BLaER1 treated with 17β-estradiol and CSF1 and Interleukin-3, amounts not matched to agents 10 nM and 100 nM (cell line): ENCODE data around the gene DLGAP4.
A peak's percentile ranks its signal among the peaks of the same experiment; 100 is the strongest.

ENCODE experiments used
- H3K27ac ChIP-seq, 11 experiments: shearing (Covaris generic); formaldehyde crosslinking; 2 replicates each; pipeline ENCODE4 v1.8.1; 2022
- H3K27me3 ChIP-seq, 11 experiments: shearing (Covaris generic); formaldehyde crosslinking; 2 replicates each; pipeline ENCODE4 v1.8.1; 2022
- H3K36me3 ChIP-seq, 11 experiments: shearing (Covaris generic); formaldehyde crosslinking; 2 replicates each; pipeline ENCODE4 v1.8.1; 2022
- H3K4me1 ChIP-seq, 10 experiments: shearing (Covaris generic); formaldehyde crosslinking; 2 replicates each; pipeline ENCODE4 v1.8.1; 2022
- H3K4me2 ChIP-seq, 11 experiments: shearing (Covaris generic); formaldehyde crosslinking; 2 replicates each; pipeline ENCODE4 v1.8.1; 2022
- H3K4me3 ChIP-seq, 10 experiments: shearing (Covaris generic); formaldehyde crosslinking; 2 replicates each; pipeline ENCODE4 v1.8.1; 2022
- H3K9ac ChIP-seq, 11 experiments: shearing (Covaris generic); formaldehyde crosslinking; 2 replicates each; pipeline ENCODE4 v1.8.1; 2022
- H3K9me3 ChIP-seq, 11 experiments: shearing (Covaris generic); formaldehyde crosslinking; replicated peaks in 1 of 11; 2 replicates each; pipeline ENCODE4 v1.8.1; 2022
- H4K20me1 ChIP-seq, 11 experiments: shearing (Covaris generic); formaldehyde crosslinking; 2 replicates each; pipeline ENCODE4 v1.8.1; 2022
- Cebpa-rat ChIP-seq, 11 experiments: shearing (Covaris generic); IDR thresholded peaks; 2 replicates each; pipeline ENCODE4 v1.8.1; 2022

Gene DLGAP4

DNA sequence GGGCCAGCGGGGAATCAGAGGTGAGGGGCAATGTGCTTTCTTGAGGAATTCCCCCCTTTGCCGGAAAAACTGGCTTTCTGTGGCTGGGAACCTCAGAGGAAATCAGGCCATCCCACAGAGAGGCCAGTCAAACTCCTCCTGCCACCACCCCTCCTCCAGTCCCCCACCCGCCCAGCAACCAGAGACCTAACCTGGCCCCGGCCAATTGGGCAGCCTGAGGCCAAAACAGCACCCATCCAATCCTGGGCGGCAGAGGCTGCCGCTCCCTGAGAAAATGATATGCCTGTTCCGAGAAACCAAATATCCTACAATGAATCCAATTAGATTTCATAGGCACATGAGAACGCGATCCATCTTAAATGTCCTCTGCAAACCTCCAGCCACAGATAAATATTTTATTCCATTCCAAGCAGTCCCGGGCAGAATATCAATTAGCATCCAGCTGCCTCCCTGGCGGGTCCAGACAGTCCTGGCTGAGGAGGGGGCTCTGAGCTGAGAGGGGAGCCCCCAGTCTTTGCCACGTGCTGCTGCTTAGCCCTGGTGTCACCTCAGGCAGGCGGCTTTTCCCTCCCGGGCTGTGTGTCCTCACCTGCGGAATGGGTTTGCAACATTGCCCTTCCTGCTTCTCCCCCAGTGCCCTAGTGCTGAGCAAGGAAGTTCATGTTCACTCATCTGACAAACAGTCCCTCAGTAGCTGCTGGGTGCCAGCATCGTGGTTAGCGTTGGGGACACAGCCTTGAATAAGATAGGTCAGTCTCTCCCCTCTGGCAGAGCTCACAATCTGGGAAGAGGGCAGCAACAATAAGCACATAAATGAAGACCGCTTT, 95.0 kb downstream of the DLGAP4 start:
- H3K4me1 ChIP-seq, result peaks cover 0 to 7% (median 0%) of the 10 kb centered on the region in 10 experiments; a peak in 3 of 20 replicates
- H3K27ac ChIP-seq, result no peak overlapping the region
- no peak overlapping the region for H3K4me3 ChIP-seq
- H3K36me3 ChIP-seq, result no peaks in the 10 kb centered on the region
- H3K4me2 ChIP-seq, result no peak overlapping the region
- H4K20me1 ChIP-seq, result no peaks in the 10 kb centered on the region; a peak in 1 of 22 replicates
- no peaks in the 10 kb centered on the region for H3K27me3 ChIP-seq
- no peak overlapping the region for H3K9ac ChIP-seq
- H3K9me3 ChIP-seq, result no peaks in the 10 kb centered on the region
- TF ChIP-seq Cebpa-rat (IDR thresholded peaks at IDR 0.05), result no peak

DNA sequence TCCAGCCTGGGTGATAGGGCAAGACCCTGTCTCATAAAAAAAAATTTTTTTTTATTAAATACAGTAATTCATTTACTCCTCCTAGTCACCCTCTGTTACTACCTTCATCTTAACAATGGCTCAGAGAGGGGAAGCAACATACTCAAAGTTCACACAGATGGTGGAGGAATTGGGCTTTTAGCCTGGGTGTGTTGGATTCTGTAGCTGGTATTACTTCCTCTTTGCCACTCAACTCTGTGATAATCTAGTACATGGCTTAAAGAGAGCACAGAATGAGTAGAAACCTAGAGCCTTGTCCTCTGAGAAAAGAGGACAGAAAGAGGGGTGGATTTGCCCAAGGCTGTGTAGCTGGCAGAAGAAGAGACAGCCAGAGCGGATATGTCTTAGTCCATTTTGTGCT, 96.6 kb downstream of the DLGAP4 start:
- no peaks in the 10 kb centered on the region for H3K36me3 ChIP-seq
- no peaks in the 10 kb centered on the region; a peak in 1 of 22 replicates for H4K20me1 ChIP-seq
- H3K9ac ChIP-seq, result no peak overlapping the region
- no peak overlapping the region for H3K4me3 ChIP-seq
- no peaks in the 10 kb centered on the region for H3K27me3 ChIP-seq
- H3K9me3 ChIP-seq, result no peaks in the 10 kb centered on the region
- no peak overlapping the region for H3K4me2 ChIP-seq
- H3K27ac ChIP-seq, result no peak overlapping the region
- no peak for TF ChIP-seq Cebpa-rat (IDR thresholded peaks at IDR 0.05)
- peaks cover 0 to 7% (median 0%) of the 10 kb centered on the region in 10 experiments; a peak in 4 of 20 replicates for H3K4me1 ChIP-seq

- no peaks in the 10 kb centered on the region for H3K36me3 ChIP-seq
- TF ChIP-seq Cebpa-rat (IDR thresholded peaks at IDR 0.05), result no peak
- no peak overlapping the region for H3K9ac ChIP-seq
- no peaks in the 10 kb centered on the region; a peak in 1 of 22 replicates for H4K20me1 ChIP-seq
- peaks cover 0 to 7% (median 0%) of the 10 kb centered on the region in 10 experiments; a peak in 4 of 20 replicates for H3K4me1 ChIP-seq
- no peaks in the 10 kb centered on the region for H3K9me3 ChIP-seq
- no peak overlapping the region for H3K4me3 ChIP-seq
- H3K27me3 ChIP-seq, result no peaks in the 10 kb centered on the region
- H3K4me2 ChIP-seq, result peak overlapping the region in 2 of 11 experiments; percentile 1 to 10; a peak in 1 of 22 replicates
- no peak overlapping the region for H3K27ac ChIP-seq
Measured at GRCh38 chr20:36404435-36404978, 98.4 kb downstream of the DLGAP4 start.

DNA sequence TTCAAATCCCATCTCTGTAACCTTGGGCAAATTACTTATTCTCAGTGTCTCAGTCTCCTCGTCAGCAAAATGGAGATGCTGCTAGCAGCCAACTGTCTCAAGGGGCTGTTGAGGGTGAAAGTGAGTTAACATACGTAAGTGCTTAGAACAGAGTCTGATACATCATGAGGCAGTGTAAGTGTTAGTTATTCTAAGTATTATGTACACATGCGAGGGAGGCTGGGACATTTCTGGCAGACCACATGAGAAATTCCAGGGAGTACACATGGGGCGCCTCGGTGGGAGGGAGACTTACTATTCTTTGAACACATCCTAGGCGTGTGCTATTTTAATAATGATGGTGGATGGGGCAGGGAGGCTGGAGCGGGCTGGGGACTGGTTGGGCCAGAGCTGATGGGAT, 99.1 kb downstream of the DLGAP4 start:
- Histone ChIP-seq H3K4me2 (no peak overlapping the region), H3K36me3 (no peaks in the 10 kb centered on the region), H3K27me3 (no peaks in the 10 kb centered on the region), H3K9ac (no peak overlapping the region), H4K20me1 (no peaks in the 10 kb centered on the region; a peak in 1 of 22 replicates), H3K27ac (no peak overlapping the region), H3K4me3 (no peak overlapping the region), H3K4me1 (peaks cover 0 to 7% (median 0%) of the 10 kb centered on the region in 10 experiments; a peak in 4 of 20 replicates), H3K9me3 (no peaks in the 10 kb centered on the region)
- TF ChIP-seq Cebpa-rat (IDR thresholded peaks at IDR 0.05), result no peak

GRCh38 chr20:36407199-36407733, 101.1 kb downstream of the DLGAP4 start:
- Histone ChIP-seq H3K9me3 (no peaks in the 10 kb centered on the region), H3K27me3 (no peaks in the 10 kb centered on the region), H3K9ac (no peak overlapping the region), H3K4me1 (peaks cover 0 to 7% (median 0%) of the 10 kb centered on the region in 10 experiments; a peak in 4 of 20 replicates), H3K36me3 (no peaks in the 10 kb centered on the region), H4K20me1 (no peaks in the 10 kb centered on the region; a peak in 1 of 22 replicates), H3K4me3 (no peak overlapping the region), H3K4me2 (no peak overlapping the region), H3K27ac (no peak overlapping the region)
- no peak for TF ChIP-seq Cebpa-rat (IDR thresholded peaks at IDR 0.05)

- Histone ChIP-seq H3K27ac (no peak overlapping the region), H3K4me1 (peaks cover 0 to 7% (median 0%) of the 10 kb centered on the region in 10 experiments; a peak in 4 of 20 replicates), H4K20me1 (no peaks in the 10 kb centered on the region), H3K36me3 (no peaks in the 10 kb centered on the region), H3K4me2 (no peak overlapping the region), H3K27me3 (no peaks in the 10 kb centered on the region), H3K4me3 (no peak overlapping the region), H3K9me3 (no peaks in the 10 kb centered on the region), H3K9ac (no peak overlapping the region)
- no peak for TF ChIP-seq Cebpa-rat (IDR thresholded peaks at IDR 0.05)
Measured at GRCh38 chr20:36408219-36408618, 102.1 kb downstream of the DLGAP4 start.

DNA sequence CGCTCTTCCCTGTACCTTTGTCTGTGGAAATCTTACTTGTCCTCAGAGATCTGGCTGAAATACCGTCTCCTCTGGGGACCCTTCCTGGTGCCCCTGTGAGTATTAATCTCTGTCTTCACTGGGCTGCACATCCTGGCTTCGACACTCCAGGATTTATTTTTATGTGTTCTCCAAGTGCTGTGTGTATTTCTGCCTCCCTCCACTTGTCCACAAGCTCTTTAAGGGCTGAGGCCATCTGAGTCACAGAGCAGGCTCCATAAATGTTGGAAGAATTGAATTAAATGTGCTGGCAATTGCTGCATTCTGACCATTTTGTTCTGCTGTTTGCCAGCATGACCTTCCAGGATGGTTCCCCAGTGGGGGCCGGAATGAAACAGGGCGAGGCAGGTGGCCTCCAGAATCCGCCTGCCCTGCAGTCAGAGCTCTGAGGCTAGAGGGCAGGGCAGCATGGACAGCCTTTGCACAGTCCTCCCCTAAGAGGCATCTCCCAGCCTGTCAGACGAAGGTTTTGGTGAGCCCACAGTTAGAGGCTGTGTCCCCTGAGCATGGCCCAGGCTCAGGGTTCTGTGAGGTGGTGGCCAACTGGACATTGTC, 105.8 kb downstream of the DLGAP4 start:
- Histone ChIP-seq H3K9ac (no peak overlapping the region), H3K9me3 (no peaks in the 10 kb centered on the region), H3K27me3 (no peaks in the 10 kb centered on the region), H3K27ac (no peak overlapping the region), H3K4me1 (no peaks in the 10 kb centered on the region; a peak in 1 of 20 replicates), H3K4me3 (no peak overlapping the region), H3K4me2 (no peak overlapping the region), H4K20me1 (no peaks in the 10 kb centered on the region), H3K36me3 (no peaks in the 10 kb centered on the region)
- no peak for TF ChIP-seq Cebpa-rat (IDR thresholded peaks at IDR 0.05)

- Histone ChIP-seq H3K4me3 (no peak overlapping the region), H3K9ac (no peak overlapping the region), H3K27ac (no peak overlapping the region), H3K27me3 (no peaks in the 10 kb centered on the region), H4K20me1 (no peaks in the 10 kb centered on the region), H3K4me1 (no peaks in the 10 kb centered on the region), H3K9me3 (no peaks in the 10 kb centered on the region; a peak in 1 of 22 replicates), H3K4me2 (no peak overlapping the region), H3K36me3 (no peaks in the 10 kb centered on the region)
- no peak for TF ChIP-seq Cebpa-rat (IDR thresholded peaks at IDR 0.05)
Measured at GRCh38 chr20:36415475-36416002, 109.4 kb downstream of the DLGAP4 start.

DNA sequence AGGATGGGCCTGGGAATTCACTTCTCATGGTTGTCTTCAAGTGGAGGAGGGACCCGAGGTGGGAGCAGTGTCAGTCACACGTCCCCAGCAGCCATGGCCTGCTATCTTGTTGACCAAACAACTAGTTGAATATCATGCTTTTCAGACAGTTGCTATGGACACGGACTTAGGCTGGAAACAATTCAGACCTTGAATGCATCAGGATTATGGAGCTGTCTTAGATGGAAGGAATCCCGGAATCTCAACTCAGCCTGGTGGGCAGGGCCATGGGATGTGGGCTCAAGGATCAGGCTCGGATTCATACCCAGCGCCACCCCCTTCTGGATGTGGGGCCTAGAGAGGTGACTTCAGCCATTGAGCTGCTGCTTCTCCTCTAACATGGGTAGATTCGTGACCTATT, 112.6 kb downstream of the DLGAP4 start:
- no peak overlapping the region for H3K4me3 ChIP-seq
- H3K27me3 ChIP-seq, result no peaks in the 10 kb centered on the region
- H3K27ac ChIP-seq, result no peak overlapping the region
- TF ChIP-seq Cebpa-rat (IDR thresholded peaks at IDR 0.05), result no peak
- no peaks in the 10 kb centered on the region for H3K36me3 ChIP-seq
- no peaks in the 10 kb centered on the region; a peak in 1 of 22 replicates for H3K9me3 ChIP-seq
- no peak overlapping the region for H3K4me2 ChIP-seq
- no peak overlapping the region for H3K9ac ChIP-seq
- H4K20me1 ChIP-seq, result no peaks in the 10 kb centered on the region
- no peaks in the 10 kb centered on the region for H3K4me1 ChIP-seq
